Thyroid gland (tissue), 4 donors: ENCODE measurements around the gene CD244.
"Not testable (repeated sequence)": the region's sequence is repeated elsewhere in the genome, so short reads cannot be mapped to it uniquely, and the experiment has no call there.

ENCODE experiments used
- CTCF ChIP-seq, 6 experiments: fragments of 200-600 bp in 3 of 6; fragments of 450-650 bp in 3 of 6; sonication (generic) in 3 of 6; IDR thresholded peaks; one replicate each; pipeline ENCODE4 v1.5.1; 2016 to 2019; ENCODE audit warnings: antibody characterized with exemption in 6 of 6, mild to moderate bottlenecking in 2 of 6, inconsistent platforms in 1 of 6, moderate library complexity in 1 of 6
- POLR2A ChIP-seq, 2 donors: fragments of 450-650 bp; IDR thresholded peaks; one replicate each; pipeline ENCODE4 v1.6.1; 2017; ENCODE audit warnings: antibody characterized with exemption in 2 of 2, mild to moderate bottlenecking in 2 of 2, moderate library complexity in 1 of 2

DNA sequence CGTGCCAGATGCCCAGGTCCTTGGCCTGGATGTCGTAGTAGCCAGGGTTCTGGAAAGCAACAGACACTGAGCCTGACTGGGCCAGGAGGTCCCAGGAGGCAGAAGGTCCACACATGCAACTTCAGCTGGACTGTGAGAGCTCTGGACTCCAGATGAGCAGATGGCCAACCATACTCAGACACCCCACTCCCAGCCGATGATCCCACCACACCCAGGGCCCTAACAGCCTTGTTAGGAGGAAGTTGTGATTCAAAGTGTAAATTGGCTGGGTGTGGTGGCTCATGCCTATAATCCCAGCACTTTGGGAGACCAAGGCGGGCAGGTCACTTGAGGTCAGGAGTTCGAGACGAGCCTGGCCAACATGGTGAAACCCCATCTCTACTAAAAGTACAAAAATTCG, 18.6 kb upstream of the CD244 start:
- TF ChIP-seq POLR2A, CTCF (IDR thresholded peaks at IDR 0.05): not testable (repeated sequence)
